OCI-LY3 (cell line): Measurements from ENCODE around the gene OPN1MW3.

Experiments used
- H2AFZ ChIP-seq: fragments of 200-600, 300-600 bp; shearing (Covaris generic); 2 replicates; pipeline ENCODE4 v1.6.0; 2014; ENCODE audit warnings: antibody characterized with exemption, low read depth, low read length
- H3K27ac ChIP-seq: fragments of 200-600, 300-600 bp; sonication (generic); 2 replicates; pipeline ENCODE4 v1.5.1; 2014; ENCODE audit warnings: mild to moderate bottlenecking, low read length, moderate library complexity, mixed read lengths
- H3K27me3 ChIP-seq: fragments of 200-600, 300-600 bp; sonication (generic); 2 replicates; pipeline ENCODE4 v1.6.1; 2014; ENCODE audit warnings: low read depth, low read length, mixed read lengths
- H3K36me3 ChIP-seq: fragments of 200-600, 300-600 bp; sonication (generic); replicated peaks from 2 replicates; pipeline ENCODE3; 2014; ENCODE audit warnings: low read depth, low read length, mixed read lengths
- H3K4me1 ChIP-seq: fragments of 300-600, 200-600 bp; sonication (generic); 2 replicates; pipeline ENCODE4 v1.6.1; 2014; ENCODE audit warnings: low read length, mixed read lengths
- H3K4me2 ChIP-seq: fragments of 200-600, 300-600 bp; sonication (generic); 2 replicates; pipeline ENCODE4 v1.6.1; 2014; ENCODE audit warnings: low read length, mixed read lengths
- H3K4me3 ChIP-seq: fragments of 300-600, 200-600 bp; sonication (generic); 2 replicates; pipeline ENCODE4 v1.5.1; 2014; ENCODE audit warnings: antibody characterized with exemption, mild to moderate bottlenecking, low read length, moderate library complexity
- H3K79me2 ChIP-seq: fragments of 300-600, 200-600 bp; shearing (Covaris generic); 2 replicates; pipeline ENCODE4 v1.6.1; 2014; ENCODE audit warnings: mild to moderate bottlenecking, low read length, mixed read lengths
- H3K9ac ChIP-seq: fragments of 300-600, 200-600 bp; shearing (Covaris generic); 2 replicates; pipeline ENCODE4 v1.6.0; 2014; ENCODE audit warnings: mild to moderate bottlenecking, low read length, moderate library complexity
- H3K9me3 ChIP-seq: fragments of 200-600, 300-600 bp; shearing (Covaris generic); 2 replicates; pipeline ENCODE4 v1.6.1; 2014; ENCODE audit warnings: low read length, mixed read lengths; ENCODE audit not compliant: insufficient read depth
- H4K20me1 ChIP-seq: fragments of 200-600, 300-600 bp; sonication (generic); 2 replicates; pipeline ENCODE4 v1.6.1; 2016; ENCODE audit warnings: low read length, mixed read lengths; ENCODE audit not compliant: insufficient read depth
- EZH2phosphoT487 ChIP-seq: fragments of 200-600 bp; shearing (Covaris generic); IDR thresholded peaks from 2 replicates; pipeline ENCODE4 v1.6.1; 2018; ENCODE audit warnings: antibody characterized with exemption, mixed run types, low read depth
- TF ChIP-seq, protein P1 (sequence below): fragments of 200-600, 300-600 bp; sonication (generic); IDR thresholded peaks from 2 replicates; pipeline ENCODE4 v1.5.1; 2014; ENCODE audit warnings: antibody characterized with exemption, low read length, low read depth

OPN1MW3 gene

DNA sequence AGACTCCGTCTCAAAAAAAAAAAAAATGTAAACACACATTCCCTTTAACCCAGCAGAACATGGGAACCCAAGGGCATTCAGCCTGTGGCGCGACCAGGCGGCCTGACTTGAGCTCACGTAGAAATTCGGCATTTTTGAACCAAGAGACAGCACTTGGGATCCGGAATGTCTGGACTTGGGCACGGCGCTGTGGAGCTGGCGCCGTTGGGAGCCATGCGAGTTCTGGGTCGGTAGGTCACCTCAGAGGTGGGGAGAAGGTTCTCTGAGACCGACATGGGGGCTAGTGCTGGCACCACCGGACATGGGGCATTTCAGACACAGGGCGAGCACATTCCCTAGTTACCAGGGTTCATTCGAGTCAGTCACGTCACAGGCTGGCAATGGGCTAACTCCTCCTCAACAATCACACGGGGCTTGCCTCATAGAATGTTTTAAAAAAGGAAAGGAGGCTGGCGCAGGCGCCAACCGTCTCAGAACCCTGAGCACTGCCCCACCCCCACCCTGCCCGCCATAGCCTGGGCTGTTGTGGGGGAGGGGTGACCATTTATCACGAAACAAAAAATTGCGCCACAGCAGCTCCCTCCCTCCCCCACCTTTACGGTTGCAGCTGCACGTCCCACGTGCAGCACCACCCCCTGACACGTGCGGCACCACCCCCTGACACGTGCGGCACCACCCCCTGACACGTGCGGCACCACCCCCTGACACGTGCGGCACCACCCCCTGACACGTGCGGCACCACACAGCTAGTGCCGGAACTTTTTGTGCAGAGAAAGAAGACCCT, 37.6 kb downstream of the OPN1MW3 start, which contains the start of gene TEX28:
TEX28 (minus strand) TSS at position 334 of the 784 bp plus-strand sequence. CDS start 3,007 bp downstream, outside the sequence.
- Histone ChIP-seq H4K20me1 (no peaks in the 10 kb centered on the region), H3K9ac (no peak within 1 kb of the TSS), H3K27me3 (no peaks in the 10 kb centered on the region), H3K27ac (no peak within 1 kb of the TSS), H3K9me3 (no peaks in the 10 kb centered on the region), H2AFZ (no peak within 1 kb of the TSS), H3K4me3 (no peak within 1 kb of the TSS), H3K36me3 (no peaks in the 10 kb centered on the region), H3K4me2 (no peak within 1 kb of the TSS), H3K4me1 (peaks cover 15% of the 10 kb centered on the region), H3K79me2 (no peaks in the 10 kb centered on the region)
- TF ChIP-seq, protein P1, sequence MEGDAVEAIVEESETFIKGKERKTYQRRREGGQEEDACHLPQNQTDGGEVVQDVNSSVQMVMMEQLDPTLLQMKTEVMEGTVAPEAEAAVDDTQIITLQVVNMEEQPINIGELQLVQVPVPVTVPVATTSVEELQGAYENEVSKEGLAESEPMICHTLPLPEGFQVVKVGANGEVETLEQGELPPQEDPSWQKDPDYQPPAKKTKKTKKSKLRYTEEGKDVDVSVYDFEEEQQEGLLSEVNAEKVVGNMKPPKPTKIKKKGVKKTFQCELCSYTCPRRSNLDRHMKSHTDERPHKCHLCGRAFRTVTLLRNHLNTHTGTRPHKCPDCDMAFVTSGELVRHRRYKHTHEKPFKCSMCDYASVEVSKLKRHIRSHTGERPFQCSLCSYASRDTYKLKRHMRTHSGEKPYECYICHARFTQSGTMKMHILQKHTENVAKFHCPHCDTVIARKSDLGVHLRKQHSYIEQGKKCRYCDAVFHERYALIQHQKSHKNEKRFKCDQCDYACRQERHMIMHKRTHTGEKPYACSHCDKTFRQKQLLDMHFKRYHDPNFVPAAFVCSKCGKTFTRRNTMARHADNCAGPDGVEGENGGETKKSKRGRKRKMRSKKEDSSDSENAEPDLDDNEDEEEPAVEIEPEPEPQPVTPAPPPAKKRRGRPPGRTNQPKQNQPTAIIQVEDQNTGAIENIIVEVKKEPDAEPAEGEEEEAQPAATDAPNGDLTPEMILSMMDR: no peak
- no peak for TF ChIP-seq EZH2phosphoT487

DNA sequence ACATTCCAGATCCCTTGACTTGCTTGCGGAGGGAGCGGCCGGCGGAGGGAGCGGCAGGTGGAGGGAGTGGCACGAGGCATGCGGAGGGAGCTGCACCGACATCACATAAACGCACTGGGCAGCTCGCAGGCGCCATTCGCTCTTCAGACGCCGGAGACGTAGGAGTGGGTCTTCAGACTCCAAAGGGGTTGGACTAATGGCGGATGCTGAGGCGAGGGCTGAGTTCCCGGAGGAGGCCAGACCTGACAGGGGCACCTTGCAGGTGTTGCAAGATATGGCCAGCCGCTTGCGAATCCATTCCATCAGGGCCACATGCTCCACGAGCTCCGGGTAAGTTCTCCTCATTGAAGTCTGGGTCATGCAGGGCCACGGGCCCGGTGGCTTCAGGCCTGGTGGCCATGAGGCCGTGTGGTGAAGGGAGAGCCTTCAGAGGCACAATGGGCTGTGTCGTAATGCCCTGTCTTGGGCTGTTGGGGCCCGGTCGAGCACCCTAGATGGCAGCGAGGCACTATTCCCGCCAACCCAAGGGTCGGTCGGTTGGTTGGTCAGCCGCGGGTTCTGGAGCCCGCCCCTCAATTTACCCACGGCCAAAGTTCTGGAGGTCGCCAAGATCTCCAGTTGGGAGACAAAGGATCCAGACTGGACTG, 38.4 kb downstream of the OPN1MW3 start, which contains the start of gene TKTL1:
TKTL1 (plus strand) TSS at position 132 of the 647 bp plus-strand sequence; CDS start at position 197, 65 bp downstream.
- Histone ChIP-seq H3K79me2 (no peaks in the 10 kb centered on the region), H3K4me2 (no peak within 1 kb of the TSS), H2AFZ (no peak within 1 kb of the TSS), H4K20me1 (no peaks in the 10 kb centered on the region), H3K4me3 (no peak within 1 kb of the TSS), H3K9me3 (no peaks in the 10 kb centered on the region), H3K27me3 (no peaks in the 10 kb centered on the region), H3K4me1 (peaks cover 15% of the 10 kb centered on the region), H3K27ac (no peak within 1 kb of the TSS), H3K36me3 (no peaks in the 10 kb centered on the region), H3K9ac (no peak within 1 kb of the TSS)
- TF ChIP-seq, protein P1: no peak
- TF ChIP-seq EZH2phosphoT487: no peak

DNA sequence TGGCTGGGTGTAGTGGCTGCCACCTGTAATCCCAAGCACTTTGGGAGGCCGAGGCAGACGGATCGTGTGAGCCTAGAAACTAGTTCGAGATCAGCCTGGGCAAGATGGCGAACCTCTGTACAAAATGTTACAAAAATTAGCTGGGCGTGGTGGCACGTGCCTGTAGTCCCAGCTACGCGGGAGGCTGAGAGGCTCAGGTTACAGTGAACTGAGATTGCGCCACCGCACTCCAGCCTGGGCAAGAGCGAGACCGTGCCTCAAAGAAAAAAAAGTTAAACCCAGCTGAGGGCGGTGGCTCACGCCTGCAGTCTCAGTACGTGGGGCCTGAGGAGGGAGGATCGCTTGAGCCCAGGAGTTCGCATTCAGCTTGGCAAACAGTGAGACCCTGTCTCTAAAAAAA, 39.3 kb downstream of the OPN1MW3 start:
- Histone ChIP-seq H4K20me1 (no peaks in the 10 kb centered on the region), H3K79me2 (no peaks in the 10 kb centered on the region), H3K9ac (no peak overlapping the region), H3K27ac (no peak overlapping the region), H3K4me2 (no peak overlapping the region), H3K4me1 (peaks cover 15% of the 10 kb centered on the region), H3K9me3 (no peaks in the 10 kb centered on the region), H3K36me3 (no peaks in the 10 kb centered on the region), H2AFZ (no peak overlapping the region), H3K27me3 (no peaks in the 10 kb centered on the region), H3K4me3 (no peak overlapping the region)
- no peak for TF ChIP-seq EZH2phosphoT487
- TF ChIP-seq, protein P1: no peak

DNA sequence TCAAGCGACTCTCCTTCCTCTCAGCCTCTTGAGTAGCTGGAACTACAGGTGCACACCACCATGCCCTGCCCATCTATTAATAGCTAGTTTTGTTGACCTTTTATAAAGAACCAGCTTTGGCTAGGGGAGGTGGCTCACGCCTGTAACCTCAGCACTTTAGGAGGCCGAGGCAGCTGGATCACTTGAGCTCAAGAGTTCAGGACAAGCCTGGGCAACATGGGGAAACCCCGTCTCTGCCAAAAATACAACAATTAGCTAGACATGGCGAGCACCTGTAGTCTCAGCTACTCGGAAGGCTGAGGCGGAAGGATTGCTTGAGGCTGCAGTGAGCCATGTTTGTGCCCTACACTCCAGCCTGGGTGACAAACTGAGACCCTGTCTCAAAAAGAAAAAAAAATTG, 40.9 kb downstream of the OPN1MW3 start:
- Histone ChIP-seq H3K79me2 (no peaks in the 10 kb centered on the region), H3K36me3 (no peaks in the 10 kb centered on the region), H3K9me3 (no peaks in the 10 kb centered on the region), H3K27me3 (no peaks in the 10 kb centered on the region), H3K4me1 (peaks cover 15% of the 10 kb centered on the region), H3K27ac (peak overlapping the region; percentile 16; the same call in 1 of the 2 replicates), H3K4me3 (peak overlapping the region; percentile 43; the same call in 1 of the 2 replicates), H3K4me2 (peak overlapping the region; percentile 64), H2AFZ (peak overlapping the region; percentile 87), H3K9ac (0 out of 2 replicates have a peak overlapping the region, but pooled peaks have one; percentile 35), H4K20me1 (no peaks in the 10 kb centered on the region)
- TF ChIP-seq EZH2phosphoT487: no peak
- TF ChIP-seq, protein P1: no peak
